ENCODE data around the gene CRP. TPM values are rescaled to one million over a fixed set of nuclear protein-coding genes. Genes with fewer than 3 reads are reported as not detected.

Gene CRP
- total and polyA plus RNA-seq, 2 experiments from 2014 or later = not detected

GRCh38 chr1:159752135-159752580, 37.8 kb upstream of the CRP start:
- Histone ChIP-seq H3K4me1 (ENCODE audit: low read depth) (no peaks in the 10 kb centered on the region), H3K27ac (no peak overlapping the region), H3K9me3 (ENCODE audit: low read depth) (no peaks in the 10 kb centered on the region), H3K27me3 (no peaks in the 10 kb centered on the region), H3K36me3 (no peaks in the 10 kb centered on the region), H3K4me3 (no peak overlapping the region)
- TF ChIP-seq CTCF (IDR thresholded peaks at IDR 0.05; ENCODE audit: low read depth, low read length) = no peak
- DNase-seq (ENCODE audit: low read depth in 1 of 2, low spot score in 1 of 2) = peak in 1 of 2 donors; percentile 98

- DNase-seq (ENCODE audit: low read depth in 1 of 2, low spot score in 1 of 2) = no peak
These were observed 36.6 kb upstream of the CRP start for GRCh38 chr1:159751031-159751430.

GRCh38 chr1:159750621-159751020, 36.2 kb upstream of the CRP start:
- H3K36me3 ChIP-seq = no peaks in the 10 kb centered on the region
- no peak overlapping the region for H3K4me3 ChIP-seq
- H3K27ac ChIP-seq = no peak overlapping the region
- no peak for DNase-seq (ENCODE audit: low read depth in 1 of 2, low spot score in 1 of 2)
- no peak for TF ChIP-seq CTCF (IDR thresholded peaks at IDR 0.05; ENCODE audit: low read depth, low read length)
- H3K27me3 ChIP-seq = no peaks in the 10 kb centered on the region
- H3K9me3 ChIP-seq (ENCODE audit: low read depth) = no peaks in the 10 kb centered on the region
- H3K4me1 ChIP-seq (ENCODE audit: low read depth) = no peaks in the 10 kb centered on the region

More at GRCh38 chr1:159751031-159751430, 36.6 kb upstream of the CRP start:
- Histone ChIP-seq H3K4me3 (no peak overlapping the region), H3K27ac (no peak overlapping the region), H3K36me3 (no peaks in the 10 kb centered on the region), H3K9me3 (ENCODE audit: low read depth) (no peaks in the 10 kb centered on the region), H3K27me3 (no peaks in the 10 kb centered on the region), H3K4me1 (ENCODE audit: low read depth) (no peaks in the 10 kb centered on the region)
- TF ChIP-seq CTCF (IDR thresholded peaks at IDR 0.05; ENCODE audit: low read depth, low read length) = no peak

- Histone ChIP-seq H3K4me1 (ENCODE audit: low read depth) (no peaks in the 10 kb centered on the region), H3K27me3 (no peaks in the 10 kb centered on the region), H3K9me3 (ENCODE audit: low read depth) (no peaks in the 10 kb centered on the region), H3K36me3 (no peaks in the 10 kb centered on the region), H3K4me3 (no peak overlapping the region), H3K27ac (no peak overlapping the region)
- DNase-seq (ENCODE audit: low read depth in 1 of 2, low spot score in 1 of 2) = no peak
- TF ChIP-seq CTCF (IDR thresholded peaks at IDR 0.05; ENCODE audit: low read depth, low read length) = no peak
These were observed 35.2 kb upstream of the CRP start for GRCh38 chr1:159749630-159750029.

GRCh38 chr1:159748370-159748769, 34.0 kb upstream of the CRP start:
- no peak for DNase-seq (ENCODE audit: low read depth in 1 of 2, low spot score in 1 of 2)
- no peak overlapping the region for H3K4me3 ChIP-seq
- no peaks in the 10 kb centered on the region for H3K36me3 ChIP-seq
- no peaks in the 10 kb centered on the region for H3K4me1 ChIP-seq (ENCODE audit: low read depth)
- H3K27me3 ChIP-seq = no peaks in the 10 kb centered on the region
- H3K27ac ChIP-seq = no peak overlapping the region
- TF ChIP-seq CTCF (IDR thresholded peaks at IDR 0.05; ENCODE audit: low read depth, low read length) = no peak
- no peaks in the 10 kb centered on the region for H3K9me3 ChIP-seq (ENCODE audit: low read depth)

GRCh38 chr1:159746666-159747065, 32.3 kb upstream of the CRP start:
- TF ChIP-seq CTCF (IDR thresholded peaks at IDR 0.05; ENCODE audit: low read depth, low read length) = no peak
- peak in 1 of 2 donors; percentile 67 for DNase-seq (ENCODE audit: low read depth in 1 of 2, low spot score in 1 of 2)
- Histone ChIP-seq H3K9me3 (ENCODE audit: low read depth) (no peaks in the 10 kb centered on the region), H3K36me3 (no peaks in the 10 kb centered on the region), H3K4me1 (ENCODE audit: low read depth) (no peaks in the 10 kb centered on the region), H3K27ac (no peak overlapping the region), H3K4me3 (no peak overlapping the region), H3K27me3 (no peaks in the 10 kb centered on the region)

All from cardiac muscle cell (in vitro differentiated cells and primary cell).